Right lobe of liver (tissue), 4 donors: ENCODE results near the gene SCYL1.

Source experiments
- POLR2A ChIP-seq: fragments of 450-650 bp; IDR thresholded peaks from one replicate; pipeline ENCODE4 v1.6.1; 2017; ENCODE audit warnings: antibody characterized with exemption, mild to moderate bottlenecking
- TF ChIP-seq, protein P1 (sequence below), 4 donors: fragments of 200-600 bp in 3 of 4; fragments of 450-650 bp in 1 of 4; IDR thresholded peaks; one replicate each; pipeline versions ENCODE4 v1.5.1 to v1.8.0; 2016 to 2022; ENCODE audit warnings: antibody characterized with exemption in 4 of 4, mild to moderate bottlenecking in 2 of 4
- donor health status: DM: no; HTN: no; CAD: no.
- donor health status: DM: no; HTN: no; CAD: no.
- donor health status: DM: no; HTN: yes; CAD: no.

DNA sequence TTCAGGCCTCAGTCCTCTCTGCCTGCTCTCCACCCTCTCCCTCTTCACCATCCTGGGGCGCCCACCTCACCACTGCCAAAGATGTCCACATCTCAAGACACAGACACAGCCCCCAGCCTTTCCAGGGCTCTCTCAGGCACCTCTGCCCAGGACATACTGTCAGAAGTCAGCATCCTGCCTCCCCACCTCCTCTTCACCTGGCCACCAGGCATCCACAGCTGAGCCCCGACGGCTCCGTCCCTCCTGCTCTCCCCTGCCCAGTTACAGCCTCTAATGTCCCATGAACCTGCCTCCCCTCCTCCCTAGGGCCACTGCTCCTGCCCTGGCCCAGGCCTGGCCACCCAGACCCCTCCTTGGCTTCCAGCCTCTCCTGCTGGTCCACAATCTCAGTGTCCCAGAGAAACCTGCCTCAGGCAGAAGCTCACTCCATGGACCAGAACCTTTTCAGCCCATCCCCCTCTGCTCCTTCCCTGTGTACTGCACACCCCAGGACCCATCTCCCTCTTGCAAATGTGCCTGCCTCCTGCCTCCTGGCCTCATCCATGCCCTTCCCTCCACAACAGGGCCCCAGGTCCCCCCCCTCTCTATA lies 30.1 kb downstream of the SCYL1 start:
- TF ChIP-seq POLR2A: no peak
- TF ChIP-seq, protein P1, sequence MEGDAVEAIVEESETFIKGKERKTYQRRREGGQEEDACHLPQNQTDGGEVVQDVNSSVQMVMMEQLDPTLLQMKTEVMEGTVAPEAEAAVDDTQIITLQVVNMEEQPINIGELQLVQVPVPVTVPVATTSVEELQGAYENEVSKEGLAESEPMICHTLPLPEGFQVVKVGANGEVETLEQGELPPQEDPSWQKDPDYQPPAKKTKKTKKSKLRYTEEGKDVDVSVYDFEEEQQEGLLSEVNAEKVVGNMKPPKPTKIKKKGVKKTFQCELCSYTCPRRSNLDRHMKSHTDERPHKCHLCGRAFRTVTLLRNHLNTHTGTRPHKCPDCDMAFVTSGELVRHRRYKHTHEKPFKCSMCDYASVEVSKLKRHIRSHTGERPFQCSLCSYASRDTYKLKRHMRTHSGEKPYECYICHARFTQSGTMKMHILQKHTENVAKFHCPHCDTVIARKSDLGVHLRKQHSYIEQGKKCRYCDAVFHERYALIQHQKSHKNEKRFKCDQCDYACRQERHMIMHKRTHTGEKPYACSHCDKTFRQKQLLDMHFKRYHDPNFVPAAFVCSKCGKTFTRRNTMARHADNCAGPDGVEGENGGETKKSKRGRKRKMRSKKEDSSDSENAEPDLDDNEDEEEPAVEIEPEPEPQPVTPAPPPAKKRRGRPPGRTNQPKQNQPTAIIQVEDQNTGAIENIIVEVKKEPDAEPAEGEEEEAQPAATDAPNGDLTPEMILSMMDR (IDR thresholded peaks at IDR 0.05): no peak
